ENCODE measurements around the gene TMEM119.

The TMEM119 gene

GRCh38 chr12:108640802-108641445 is 43.0 kb upstream of the TMEM119 start:
- Histone ChIP-seq H3K9me3 (ENCODE audit: severe bottlenecking) (no peaks in the 10 kb centered on the region), H3K36me3 (ENCODE audit: low read depth) (peaks cover 13% of the 10 kb centered on the region; the same call in 1 of the 2 replicates), H3K4me3 (ENCODE audit: severe bottlenecking) (no peak overlapping the region), H3K4me1 (ENCODE audit: insufficient read depth, poor library complexity, severe bottlenecking) (peaks cover 10% of the 10 kb centered on the region), H3K27me3 (ENCODE audit: insufficient read depth, poor library complexity, severe bottlenecking) (no peaks in the 10 kb centered on the region), H3K27ac (ENCODE audit: poor library complexity, severe bottlenecking) (no peak overlapping the region)
- DNase-seq (ENCODE audit: low spot score) (no peak), ATAC-seq (ENCODE audit: low read depth) (peak; percentile 40)
- no peak for TF ChIP-seq CTCF (IDR thresholded peaks at IDR 0.05; ENCODE audit: poor library complexity, severe bottlenecking)

- no peak for ATAC-seq (ENCODE audit: low read depth)
- Histone ChIP-seq H3K36me3 (ENCODE audit: low read depth) (no peaks in the 10 kb centered on the region), H3K27me3 (ENCODE audit: insufficient read depth, poor library complexity, severe bottlenecking) (no peaks in the 10 kb centered on the region), H3K27ac (ENCODE audit: poor library complexity, severe bottlenecking) (no peak overlapping the region), H3K9me3 (ENCODE audit: severe bottlenecking) (no peaks in the 10 kb centered on the region), H3K4me3 (ENCODE audit: severe bottlenecking) (no peak overlapping the region), H3K4me1 (ENCODE audit: insufficient read depth, poor library complexity, severe bottlenecking) (peaks cover 8% of the 10 kb centered on the region)
- DNase-seq (ENCODE audit: low spot score) = no peak
- TF ChIP-seq CTCF (IDR thresholded peaks at IDR 0.05; ENCODE audit: poor library complexity, severe bottlenecking) = no peak
These were observed 41.3 kb upstream of the TMEM119 start for GRCh38 chr12:108638997-108639822.

GRCh38 chr12:108638141-108638827 is 40.4 kb upstream of the TMEM119 start:
- ATAC-seq (ENCODE audit: low read depth) = no peak
- peaks cover 6% of the 10 kb centered on the region for H3K4me1 ChIP-seq (ENCODE audit: insufficient read depth, poor library complexity, severe bottlenecking)
- no peak overlapping the region for H3K4me3 ChIP-seq (ENCODE audit: severe bottlenecking)

GRCh38 chr12:108637222-108637971 is 39.5 kb upstream of the TMEM119 start:
- no peak for TF ChIP-seq CTCF (IDR thresholded peaks at IDR 0.05; ENCODE audit: poor library complexity, severe bottlenecking)
- peaks cover 6% of the 10 kb centered on the region for H3K4me1 ChIP-seq (ENCODE audit: insufficient read depth, poor library complexity, severe bottlenecking)
- H3K4me3 ChIP-seq (ENCODE audit: severe bottlenecking) = no peak overlapping the region

More at GRCh38 chr12:108638141-108638827, 40.4 kb upstream of the TMEM119 start:
- Histone ChIP-seq H3K9me3 (ENCODE audit: severe bottlenecking) (no peaks in the 10 kb centered on the region), H3K27ac (ENCODE audit: poor library complexity, severe bottlenecking) (no peak overlapping the region), H3K27me3 (ENCODE audit: insufficient read depth, poor library complexity, severe bottlenecking) (no peaks in the 10 kb centered on the region), H3K36me3 (ENCODE audit: low read depth) (no peaks in the 10 kb centered on the region)
- no peak for DNase-seq (ENCODE audit: low spot score)
- no peak for TF ChIP-seq CTCF (IDR thresholded peaks at IDR 0.05; ENCODE audit: poor library complexity, severe bottlenecking)

More at GRCh38 chr12:108637222-108637971, 39.5 kb upstream of the TMEM119 start:
- DNase-seq (ENCODE audit: low spot score) = no peak
- Histone ChIP-seq H3K27ac (ENCODE audit: poor library complexity, severe bottlenecking) (no peak overlapping the region), H3K27me3 (ENCODE audit: insufficient read depth, poor library complexity, severe bottlenecking) (no peaks in the 10 kb centered on the region), H3K36me3 (ENCODE audit: low read depth) (no peaks in the 10 kb centered on the region), H3K9me3 (ENCODE audit: severe bottlenecking) (no peaks in the 10 kb centered on the region)
- ATAC-seq (ENCODE audit: low read depth) = no peak
